ENCODE results near the gene CASK.
"Not testable (repeated sequence)": the region's sequence is repeated elsewhere in the genome, so short reads cannot be mapped to it uniquely, and the experiment has no call there.

Gene CASK

DNA sequence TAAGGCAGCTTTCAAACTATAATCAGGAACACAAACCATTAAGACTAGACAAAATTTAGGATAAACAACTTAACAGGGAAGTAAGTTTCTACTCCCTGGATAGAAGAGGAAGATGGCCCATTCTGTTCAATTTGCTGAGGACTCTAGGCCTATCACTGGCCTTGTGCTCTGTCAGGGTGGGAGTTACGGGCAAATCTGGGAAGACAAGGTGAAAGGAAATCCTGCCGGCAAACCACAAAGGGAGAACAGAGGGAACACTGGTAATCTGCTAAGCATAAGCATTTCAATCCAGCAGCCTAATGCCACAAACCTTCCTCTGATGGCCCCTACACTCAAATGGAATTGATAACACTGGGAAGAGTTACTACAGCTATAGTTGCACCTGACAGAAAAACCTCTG is 191.1 kb downstream of the CASK start:
- H3K9me3 ChIP-seq (ENCODE audit: low read length), result no peaks in the 10 kb centered on the region
- H3K4me1 ChIP-seq (ENCODE audit: insufficient read depth, low read length), result peaks cover 5% of the 10 kb centered on the region
- no peaks in the 10 kb centered on the region for H3K27me3 ChIP-seq (ENCODE audit: insufficient read depth, low read length)
- no peak overlapping the region for H2AFZ ChIP-seq (ENCODE audit: low read depth, low read length)
- no peak overlapping the region for H3K4me3 ChIP-seq (ENCODE audit: low read length)
- no peaks in the 10 kb centered on the region for H3K36me3 ChIP-seq (ENCODE audit: insufficient read depth, low read length)

DNA sequence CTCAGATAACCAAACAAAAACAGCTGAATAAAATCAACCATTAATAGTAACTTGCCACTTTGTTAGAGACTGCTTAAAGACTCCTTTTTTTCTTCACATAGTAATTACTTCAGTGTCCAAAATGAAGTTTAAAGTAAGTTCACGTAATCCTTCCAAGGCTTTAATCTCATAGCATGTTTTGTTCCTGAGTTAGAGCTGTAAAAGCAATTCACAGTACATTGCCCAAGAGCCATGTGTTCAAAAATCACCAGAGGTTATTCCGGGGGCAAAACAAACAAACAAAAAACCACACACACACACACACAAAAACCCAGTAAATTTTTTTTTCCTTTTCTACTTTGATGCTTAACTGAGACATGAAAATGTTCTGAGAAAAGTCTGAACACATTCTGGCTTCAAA is 193.3 kb downstream of the CASK start:
- Histone ChIP-seq H2AFZ (ENCODE audit: low read depth, low read length) (no peak overlapping the region), H3K4me1 (ENCODE audit: insufficient read depth, low read length) (peaks cover 5% of the 10 kb centered on the region), H3K36me3 (ENCODE audit: insufficient read depth, low read length) (no peaks in the 10 kb centered on the region), H3K27me3 (ENCODE audit: insufficient read depth, low read length) (no peaks in the 10 kb centered on the region), H3K9me3 (ENCODE audit: low read length) (no peaks in the 10 kb centered on the region), H3K4me3 (ENCODE audit: low read length) (no peak overlapping the region)

DNA sequence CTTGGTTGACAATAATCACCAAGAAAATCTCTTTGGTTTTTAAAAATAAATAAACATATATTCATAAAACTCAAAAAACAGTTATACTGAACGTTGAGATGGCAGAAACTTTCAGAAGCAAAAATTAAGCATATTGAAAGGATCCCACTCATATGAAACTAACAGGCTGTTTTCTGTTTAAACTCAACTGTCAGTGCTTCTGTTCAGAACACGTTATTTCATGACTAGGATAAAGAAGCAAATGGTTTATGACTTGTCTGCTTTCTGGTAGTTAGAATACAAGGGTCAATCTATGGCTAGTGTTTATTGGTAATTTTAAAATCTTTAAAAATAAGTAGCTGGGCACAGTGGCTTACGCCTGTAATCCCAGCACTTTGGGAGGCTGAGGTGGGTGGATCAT is 195.2 kb downstream of the CASK start:
- Histone ChIP-seq H3K4me1 (ENCODE audit: insufficient read depth, low read length) (no peaks in the 10 kb centered on the region), H3K4me3 (ENCODE audit: low read length) (no peak overlapping the region), H3K36me3 (ENCODE audit: insufficient read depth, low read length) (no peaks in the 10 kb centered on the region), H3K9me3 (ENCODE audit: low read length) (no peaks in the 10 kb centered on the region), H3K27me3 (ENCODE audit: insufficient read depth, low read length) (no peaks in the 10 kb centered on the region), H2AFZ (ENCODE audit: low read depth, low read length) (no peak overlapping the region)

DNA sequence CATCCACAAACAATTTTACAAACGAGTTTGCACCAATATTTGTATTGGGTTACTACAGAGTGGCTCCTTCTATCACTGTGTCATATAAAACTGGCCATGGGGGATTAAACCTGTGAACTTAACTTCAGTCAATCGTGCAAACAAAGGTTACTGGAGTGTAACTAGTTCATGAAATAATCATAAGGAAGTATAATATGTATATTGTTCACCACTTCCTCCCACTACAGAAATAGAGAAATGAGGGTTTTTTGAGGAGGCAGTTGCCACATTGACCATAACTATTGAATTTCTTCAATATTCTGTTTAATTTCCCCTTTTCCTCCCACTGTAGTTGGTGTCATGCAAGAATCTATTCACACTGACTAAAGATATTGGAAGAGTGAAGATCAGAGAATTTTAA is 199.5 kb downstream of the CASK start, which contains the start of gene GPR82:
Gene GPR82, plus strand, starts transcription at position 356 of the 400 bp plus-strand sequence. CDS start 2,846 bp downstream, outside the sequence.
- H3K36me3 ChIP-seq (ENCODE audit: insufficient read depth, low read length), result no peaks in the 10 kb centered on the region
- peaks cover 1% of the 10 kb centered on the region for H3K9me3 ChIP-seq (ENCODE audit: low read length)
- no peaks in the 10 kb centered on the region for H3K27me3 ChIP-seq (ENCODE audit: insufficient read depth, low read length)
- peaks cover 4% of the 10 kb centered on the region for H3K4me1 ChIP-seq (ENCODE audit: insufficient read depth, low read length)
- H2AFZ ChIP-seq (ENCODE audit: low read depth, low read length), result no peak within 1 kb of the TSS
- no peak within 1 kb of the TSS for H3K4me3 ChIP-seq (ENCODE audit: low read length)

DNA sequence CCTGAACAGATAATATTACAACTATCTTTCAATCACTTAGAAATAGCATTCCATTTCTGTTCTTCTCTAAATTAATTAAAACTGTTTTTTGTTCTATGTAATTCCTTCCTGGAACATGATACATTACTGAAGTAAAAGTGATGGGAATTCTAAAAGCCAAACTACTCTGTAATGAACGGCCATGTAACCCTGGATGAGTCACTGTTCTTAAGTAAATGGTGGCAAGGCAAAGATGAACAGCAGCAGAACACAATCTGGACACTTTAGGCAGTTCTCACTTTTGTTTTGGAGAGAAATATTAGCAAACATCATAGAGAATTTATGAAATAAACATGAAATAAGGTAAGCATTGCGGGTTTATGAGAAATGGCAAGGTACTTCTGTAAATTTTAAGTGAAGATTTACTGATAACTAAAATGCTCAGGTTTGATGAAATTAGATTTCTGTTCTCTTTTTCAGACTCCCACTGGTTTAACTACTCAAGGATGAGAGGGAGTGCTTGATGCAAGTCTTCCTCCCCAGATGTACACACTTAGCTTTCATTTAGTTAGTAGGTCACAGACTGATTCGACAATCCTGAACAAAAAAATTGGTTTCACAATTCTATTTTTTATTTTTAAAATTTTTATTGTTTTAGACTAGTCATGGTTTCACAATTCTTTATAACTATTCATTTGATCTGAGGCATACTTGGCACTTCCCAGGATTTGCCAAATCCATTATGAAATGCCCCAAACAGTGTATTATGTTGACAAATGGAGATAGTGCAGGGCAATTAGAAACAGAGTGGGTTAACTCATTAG is 200.3 kb downstream of the CASK start:
- Histone ChIP-seq H2AFZ (ENCODE audit: low read depth, low read length) (no peak overlapping the region), H3K36me3 (ENCODE audit: insufficient read depth, low read length) (no peaks in the 10 kb centered on the region), H3K4me1 (ENCODE audit: insufficient read depth, low read length) (peaks cover 9% of the 10 kb centered on the region), H3K9me3 (ENCODE audit: low read length) (peaks cover 1% of the 10 kb centered on the region), H3K27me3 (ENCODE audit: insufficient read depth, low read length) (no peaks in the 10 kb centered on the region), H3K4me3 (ENCODE audit: low read length) (no peak overlapping the region)

DNA sequence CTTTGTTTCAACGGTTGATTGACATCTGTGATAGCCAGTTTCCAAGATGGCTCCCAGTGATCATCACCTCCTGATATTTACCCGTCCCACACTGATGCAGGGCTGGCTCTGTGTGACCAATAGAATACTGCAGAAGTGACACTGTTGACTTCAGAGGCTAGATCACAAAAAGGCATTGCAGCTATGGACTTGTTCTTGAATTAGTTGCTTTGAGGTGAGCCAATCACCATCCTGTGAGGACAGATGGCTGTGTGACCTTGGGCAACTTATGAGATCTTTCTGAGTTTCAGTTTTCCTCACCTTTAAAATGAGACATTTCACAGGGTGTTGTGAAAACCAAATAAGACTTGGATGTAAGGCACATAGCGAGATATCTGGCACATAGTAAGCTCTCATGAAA is 201.1 kb downstream of the CASK start:
- H2AFZ ChIP-seq (ENCODE audit: low read depth, low read length), result no peak overlapping the region
- no peaks in the 10 kb centered on the region for H3K27me3 ChIP-seq (ENCODE audit: insufficient read depth, low read length)
- H3K36me3 ChIP-seq (ENCODE audit: insufficient read depth, low read length), result no peaks in the 10 kb centered on the region
- H3K4me1 ChIP-seq (ENCODE audit: insufficient read depth, low read length), result peaks cover 12% of the 10 kb centered on the region
- H3K9me3 ChIP-seq (ENCODE audit: low read length), result peaks cover 1% of the 10 kb centered on the region
- no peak overlapping the region for H3K4me3 ChIP-seq (ENCODE audit: low read length)

DNA sequence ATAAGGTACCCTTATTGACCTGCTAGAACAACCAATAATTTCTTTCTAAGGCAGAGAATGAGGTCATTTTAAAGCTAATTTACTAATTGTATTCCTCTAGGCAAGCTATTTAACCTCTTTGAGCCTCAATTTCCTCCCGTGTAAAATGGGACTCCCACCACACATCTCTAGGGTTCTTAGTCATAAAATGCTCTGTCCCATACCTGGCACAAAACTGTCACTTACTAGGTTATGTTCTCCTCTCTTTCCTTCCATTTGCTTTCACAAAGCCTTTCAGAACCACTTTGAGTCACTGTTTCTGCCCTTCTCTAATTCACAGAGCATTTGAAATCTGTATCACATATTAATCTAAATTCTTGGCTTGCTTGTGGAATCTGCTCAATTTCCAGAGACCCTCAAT is 201.8 kb downstream of the CASK start:
- Histone ChIP-seq H3K4me3 (ENCODE audit: low read length) (no peak overlapping the region), H3K36me3 (ENCODE audit: insufficient read depth, low read length) (no peaks in the 10 kb centered on the region), H3K9me3 (ENCODE audit: low read length) (peaks cover 6% of the 10 kb centered on the region), H3K27me3 (ENCODE audit: insufficient read depth, low read length) (no peaks in the 10 kb centered on the region), H2AFZ (ENCODE audit: low read depth, low read length) (no peak overlapping the region), H3K4me1 (ENCODE audit: insufficient read depth, low read length) (peaks cover 12% of the 10 kb centered on the region)

DNA sequence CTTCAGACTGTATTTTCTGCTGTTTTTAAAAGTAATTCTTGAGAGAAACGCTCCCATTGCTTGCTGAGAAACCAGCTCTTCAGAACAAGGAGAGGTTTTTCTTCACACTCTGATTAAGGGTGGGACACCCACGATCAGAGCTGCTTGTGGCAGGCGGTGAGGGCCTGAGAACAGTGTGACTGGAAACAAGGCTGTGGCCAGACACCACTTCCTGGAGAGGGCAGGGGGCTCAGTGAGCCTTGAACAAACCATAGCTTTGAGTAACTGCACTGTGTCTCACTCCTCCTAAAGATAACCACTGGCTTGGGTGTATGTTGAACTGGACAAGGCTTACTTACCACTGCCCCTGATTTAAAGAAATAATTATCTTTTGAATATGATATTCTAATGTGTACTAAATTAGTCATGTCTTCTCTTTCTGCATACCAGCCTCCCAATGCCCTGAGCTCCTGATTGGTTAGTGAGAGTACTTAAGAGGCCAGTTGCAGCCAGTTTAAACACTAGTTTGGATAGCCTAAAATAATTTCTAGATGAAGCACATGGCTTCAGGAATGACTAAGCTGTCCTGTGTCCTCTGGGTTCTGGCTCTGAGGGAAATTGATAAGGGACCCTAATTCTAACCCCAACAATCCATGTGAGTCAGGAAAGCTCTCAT is 203.1 kb downstream of the CASK start:
- no peak overlapping the region for H3K4me3 ChIP-seq (ENCODE audit: low read length)
- H3K27me3 ChIP-seq (ENCODE audit: insufficient read depth, low read length), result no peaks in the 10 kb centered on the region
- H2AFZ ChIP-seq (ENCODE audit: low read depth, low read length), result no peak overlapping the region
- H3K36me3 ChIP-seq (ENCODE audit: insufficient read depth, low read length), result no peaks in the 10 kb centered on the region
- H3K9me3 ChIP-seq (ENCODE audit: low read length), result peaks cover 6% of the 10 kb centered on the region
- H3K4me1 ChIP-seq (ENCODE audit: insufficient read depth, low read length), result peaks cover 12% of the 10 kb centered on the region

DNA sequence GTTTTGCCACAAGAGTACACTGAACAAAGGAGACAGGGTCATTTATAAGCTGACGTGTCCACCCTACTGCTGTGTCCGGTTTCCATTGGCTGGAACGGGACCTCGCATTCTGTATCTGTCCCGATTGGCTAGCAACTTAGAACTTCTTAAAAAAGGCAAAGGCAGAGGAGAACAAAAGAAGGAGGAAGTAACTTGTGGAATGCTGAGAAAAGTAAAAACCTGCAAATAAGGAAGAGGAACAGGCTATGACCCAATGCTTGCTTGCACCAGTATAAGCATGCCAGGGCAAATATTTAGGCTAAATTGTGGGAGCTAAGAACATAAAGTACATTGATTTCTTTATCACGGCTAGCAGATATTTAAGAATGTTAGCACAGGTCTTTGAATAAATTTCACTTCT is 203.7 kb downstream of the CASK start:
- H3K4me1 ChIP-seq (ENCODE audit: insufficient read depth, low read length), result peaks cover 12% of the 10 kb centered on the region
- H3K27me3 ChIP-seq (ENCODE audit: insufficient read depth, low read length); H3K4me3 ChIP-seq (ENCODE audit: low read length); H3K9me3 ChIP-seq (ENCODE audit: low read length); H2AFZ ChIP-seq (ENCODE audit: low read depth, low read length); H3K36me3 ChIP-seq (ENCODE audit: insufficient read depth, low read length): not testable (repeated sequence)

DNA sequence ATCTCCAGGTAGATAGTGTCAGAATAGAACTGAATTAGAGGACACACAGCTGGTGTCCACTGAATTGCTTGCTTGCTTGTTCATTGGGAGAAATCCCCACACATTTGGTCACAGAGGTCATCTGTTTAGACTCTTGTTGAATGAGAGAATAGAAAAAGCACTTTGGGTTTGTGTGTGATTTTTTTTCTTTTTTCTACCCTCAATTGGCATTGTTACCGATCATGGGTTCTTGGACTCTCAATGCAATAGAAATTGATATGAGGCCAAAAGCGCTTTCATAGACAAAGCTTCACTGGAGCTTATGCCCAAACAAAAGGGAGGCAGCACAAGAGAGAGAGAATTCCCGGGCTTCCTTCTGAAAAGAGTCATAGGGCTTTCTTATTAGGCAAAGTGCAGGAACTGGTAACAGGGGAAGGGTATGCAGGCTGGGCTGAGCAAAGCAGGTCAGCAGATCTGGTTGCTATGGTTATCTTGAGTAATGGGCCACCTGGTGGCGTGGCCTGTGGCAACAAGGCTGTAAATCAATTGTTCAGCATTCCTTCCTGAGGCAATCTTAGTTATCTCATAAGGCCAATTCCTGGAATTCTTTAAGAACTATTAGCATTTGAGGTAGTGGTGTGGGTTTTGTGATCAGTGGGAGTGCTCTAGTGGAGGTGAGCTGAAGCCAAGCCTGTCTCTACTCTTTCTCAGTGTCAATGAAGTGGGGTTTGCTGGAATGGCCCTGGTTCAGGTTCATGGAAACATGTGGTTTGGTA is 204.7 kb downstream of the CASK start:
- Histone ChIP-seq H3K4me3 (ENCODE audit: low read length) (no peak overlapping the region), H3K9me3 (ENCODE audit: low read length) (peaks cover 6% of the 10 kb centered on the region), H2AFZ (ENCODE audit: low read depth, low read length) (no peak overlapping the region), H3K4me1 (ENCODE audit: insufficient read depth, low read length) (peaks cover 12% of the 10 kb centered on the region), H3K27me3 (ENCODE audit: insufficient read depth, low read length) (no peaks in the 10 kb centered on the region), H3K36me3 (ENCODE audit: insufficient read depth, low read length) (no peaks in the 10 kb centered on the region)

DNA sequence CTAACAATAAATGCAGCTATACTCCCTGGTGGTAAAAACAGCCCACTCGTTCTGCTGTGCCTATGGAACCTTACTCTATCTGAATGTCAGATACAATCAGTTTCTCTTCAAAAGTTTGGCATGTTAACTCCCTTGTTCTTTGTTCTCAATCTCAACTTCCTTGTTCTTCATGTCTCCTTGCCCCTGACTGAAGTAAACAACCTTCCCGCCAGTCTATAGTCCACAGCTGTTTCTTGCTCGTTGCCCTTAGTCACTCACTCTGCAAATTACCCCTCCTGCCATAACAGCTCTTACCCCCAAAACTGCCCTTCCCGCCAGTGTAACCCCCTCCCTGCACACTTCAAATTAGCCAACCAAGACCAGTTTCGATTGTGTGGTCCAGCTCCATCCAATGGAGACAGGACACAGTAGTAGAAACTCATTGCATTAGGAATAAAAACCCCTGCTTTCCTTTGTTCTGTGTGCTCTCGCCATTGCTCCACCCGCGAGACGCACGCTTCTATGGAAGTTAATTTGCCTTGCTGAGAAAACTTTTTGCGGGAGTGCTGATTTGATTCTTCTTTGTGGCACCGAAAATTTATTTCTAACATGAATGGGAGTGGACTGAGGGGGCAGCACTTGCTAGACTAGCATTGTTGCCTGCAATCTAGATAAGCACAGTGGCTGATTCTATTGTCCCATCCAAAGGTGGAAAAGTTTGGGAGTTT is 206.4 kb downstream of the CASK start:
- peaks cover 12% of the 10 kb centered on the region for H3K4me1 ChIP-seq (ENCODE audit: insufficient read depth, low read length)
- no peaks in the 10 kb centered on the region for H3K27me3 ChIP-seq (ENCODE audit: insufficient read depth, low read length)
- no peak overlapping the region for H2AFZ ChIP-seq (ENCODE audit: low read depth, low read length)
- no peaks in the 10 kb centered on the region for H3K36me3 ChIP-seq (ENCODE audit: insufficient read depth, low read length)
- no peak overlapping the region for H3K4me3 ChIP-seq (ENCODE audit: low read length)
- peaks cover 6% of the 10 kb centered on the region for H3K9me3 ChIP-seq (ENCODE audit: low read length)

DNA sequence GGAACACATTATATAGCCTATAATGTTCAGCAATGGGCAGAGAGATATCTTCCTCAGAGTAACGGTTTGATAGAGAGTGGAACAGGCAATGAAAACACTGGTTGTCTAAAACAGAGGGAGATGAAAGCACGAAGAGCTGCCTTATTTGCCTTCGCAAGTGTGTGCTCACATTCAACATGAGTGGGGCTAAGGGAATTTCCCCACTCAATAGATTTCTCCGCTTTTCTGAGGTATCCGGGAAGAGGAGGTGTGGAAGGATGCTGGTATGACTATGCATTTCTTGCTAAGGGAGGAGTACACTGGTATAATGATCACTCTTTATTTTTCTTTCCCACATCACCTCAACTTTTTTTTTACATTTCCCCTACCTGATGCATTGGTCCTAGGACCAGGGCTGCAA is 207.1 kb downstream of the CASK start:
- no peaks in the 10 kb centered on the region for H3K36me3 ChIP-seq (ENCODE audit: insufficient read depth, low read length)
- H3K27me3 ChIP-seq (ENCODE audit: insufficient read depth, low read length), result no peaks in the 10 kb centered on the region
- peaks cover 6% of the 10 kb centered on the region for H3K9me3 ChIP-seq (ENCODE audit: low read length)
- no peak overlapping the region for H2AFZ ChIP-seq (ENCODE audit: low read depth, low read length)
- no peak overlapping the region for H3K4me3 ChIP-seq (ENCODE audit: low read length)
- peaks cover 12% of the 10 kb centered on the region for H3K4me1 ChIP-seq (ENCODE audit: insufficient read depth, low read length)

All from neuron (in vitro differentiated cells).